GM19099 (cell line): ENCODE data around the gene C12orf75.

Experiments
- POLR2A ChIP-seq: IDR thresholded peaks from 3 replicates; pipeline ENCODE4 v1.6.1; 2011; ENCODE audit warnings: low read depth; ENCODE audit not compliant: insufficient read length; ENCODE audit errors: extremely low read depth

C12orf75 gene

GRCh38 chr12:105301696-105302095, 28.8 kb upstream of the C12orf75 start:
- no peak for TF ChIP-seq POLR2A

- no peak for TF ChIP-seq POLR2A
Measured at GRCh38 chr12:105315130-105315529, 15.4 kb upstream of the C12orf75 start.

- no peak for TF ChIP-seq POLR2A
Measured at GRCh38 chr12:105315726-105316125, 14.8 kb upstream of the C12orf75 start.

- no peak for TF ChIP-seq POLR2A
Measured at GRCh38 chr12:105316931-105317852, 13.3 kb upstream of the C12orf75 start.

- no peak for TF ChIP-seq POLR2A
Measured at GRCh38 chr12:105317942-105318621, 12.4 kb upstream of the C12orf75 start.

- TF ChIP-seq POLR2A = no peak
Measured at GRCh38 chr12:105318651-105319483, 11.6 kb upstream of the C12orf75 start.

- no peak for TF ChIP-seq POLR2A
Measured at GRCh38 chr12:105319691-105320209, 10.7 kb upstream of the C12orf75 start.

GRCh38 chr12:105321125-105321524, 9.4 kb upstream of the C12orf75 start:
- no peak for TF ChIP-seq POLR2A

GRCh38 chr12:105322070-105322469, 8.4 kb upstream of the C12orf75 start:
- no peak for TF ChIP-seq POLR2A

GRCh38 chr12:105324704-105325103, 5.8 kb upstream of the C12orf75 start:
- TF ChIP-seq POLR2A = no peak

GRCh38 chr12:105325117-105325516, 5.4 kb upstream of the C12orf75 start:
- no peak for TF ChIP-seq POLR2A

- TF ChIP-seq POLR2A = no peak
Measured at GRCh38 chr12:105329926-105330282, 587 bp upstream of the C12orf75 start.

- peak; percentile 32 for TF ChIP-seq POLR2A
Measured at GRCh38 chr12:105330931-105331804, 677 bp downstream of the C12orf75 start.

GRCh38 chr12:105331805-105332251, 1.3 kb downstream of the C12orf75 start:
- TF ChIP-seq POLR2A = no peak

- TF ChIP-seq POLR2A = no peak
Measured at GRCh38 chr12:105332925-105333324, 2.4 kb downstream of the C12orf75 start.

GRCh38 chr12:105334001-105334400, 3.5 kb downstream of the C12orf75 start:
- no peak for TF ChIP-seq POLR2A
